Measurements from ENCODE around the gene RANBP17. TPM values are rescaled to one million over a fixed set of nuclear protein-coding genes. Genes with fewer than 3 reads are reported as not detected.

Gene RANBP17
- polyA plus RNA-seq, 1 of the 3 experiments (the other 2 are of a cell fraction), result 6.0 TPM

DNA sequence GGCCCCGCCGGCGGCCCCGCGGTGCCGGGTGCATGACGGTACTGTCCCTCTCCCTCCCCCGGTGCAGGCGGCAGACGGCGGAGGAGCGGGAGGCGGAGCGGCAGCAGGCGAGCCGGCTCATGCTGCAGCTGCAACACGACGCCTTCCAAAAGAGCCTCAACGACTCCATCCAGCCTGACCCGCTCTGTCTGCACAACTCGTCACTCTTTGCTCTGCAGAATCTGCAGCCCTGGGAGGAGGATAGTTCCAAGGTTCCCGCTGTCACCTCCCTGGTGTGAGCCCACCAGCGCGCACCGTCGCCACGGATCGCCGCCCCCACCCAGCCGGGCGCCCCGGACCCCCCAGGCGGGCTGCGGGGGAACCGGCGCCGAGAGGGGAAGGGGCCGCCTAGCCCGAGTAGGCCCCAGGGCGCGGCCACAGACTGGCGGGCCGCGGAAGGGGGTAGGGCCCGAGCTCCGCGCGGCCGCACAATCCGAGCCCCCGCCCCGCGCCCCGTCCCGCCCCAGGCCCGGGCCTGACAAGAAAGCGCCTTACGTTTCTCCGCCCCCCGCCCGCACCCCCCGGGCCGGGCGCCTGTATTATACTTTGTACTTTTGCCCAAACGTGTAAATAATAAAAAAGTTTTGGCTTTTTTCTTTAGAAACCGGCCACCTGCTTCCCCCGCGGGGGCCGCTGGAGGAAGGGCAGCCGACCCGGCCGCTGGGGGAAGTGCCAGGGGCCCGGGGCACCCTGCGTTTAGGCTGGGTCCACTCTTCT lies 449.7 kb downstream of the RANBP17 start:
- H3K4me1 ChIP-seq (ENCODE audit: control insufficient read depth in 1 of 2, insufficient read depth in 2 of 2, low read depth in 1 of 2, low read length in 1 of 2), result peaks cover 0 to 31% of the 10 kb centered on the region in 2 experiments; a peak in 1 of 4 replicates
- H3K9me2 ChIP-seq, result no peaks in the 10 kb centered on the region
- no peaks in the 10 kb centered on the region for H3F3A ChIP-seq (replicated peaks; ENCODE audit: insufficient read depth)
- no peak overlapping the region for H3K4me3 ChIP-seq (ENCODE audit: low read depth in 2 of 2, low read length in 1 of 2)
- ChIA-PET POLR2A (no interaction called here), CTCF (interaction anchor here (0.9 kb wide), 1 partner anchor 567 kb away, joined by 3 read pairs; no protein-coding TSS in a partner anchor)
- H3K9ac ChIP-seq, result no peak overlapping the region
- TF ChIP-seq RFX5 (IDR thresholded peaks at IDR 0.05; ENCODE audit: low read length), result no peak
- TF ChIP-seq, protein P1, sequence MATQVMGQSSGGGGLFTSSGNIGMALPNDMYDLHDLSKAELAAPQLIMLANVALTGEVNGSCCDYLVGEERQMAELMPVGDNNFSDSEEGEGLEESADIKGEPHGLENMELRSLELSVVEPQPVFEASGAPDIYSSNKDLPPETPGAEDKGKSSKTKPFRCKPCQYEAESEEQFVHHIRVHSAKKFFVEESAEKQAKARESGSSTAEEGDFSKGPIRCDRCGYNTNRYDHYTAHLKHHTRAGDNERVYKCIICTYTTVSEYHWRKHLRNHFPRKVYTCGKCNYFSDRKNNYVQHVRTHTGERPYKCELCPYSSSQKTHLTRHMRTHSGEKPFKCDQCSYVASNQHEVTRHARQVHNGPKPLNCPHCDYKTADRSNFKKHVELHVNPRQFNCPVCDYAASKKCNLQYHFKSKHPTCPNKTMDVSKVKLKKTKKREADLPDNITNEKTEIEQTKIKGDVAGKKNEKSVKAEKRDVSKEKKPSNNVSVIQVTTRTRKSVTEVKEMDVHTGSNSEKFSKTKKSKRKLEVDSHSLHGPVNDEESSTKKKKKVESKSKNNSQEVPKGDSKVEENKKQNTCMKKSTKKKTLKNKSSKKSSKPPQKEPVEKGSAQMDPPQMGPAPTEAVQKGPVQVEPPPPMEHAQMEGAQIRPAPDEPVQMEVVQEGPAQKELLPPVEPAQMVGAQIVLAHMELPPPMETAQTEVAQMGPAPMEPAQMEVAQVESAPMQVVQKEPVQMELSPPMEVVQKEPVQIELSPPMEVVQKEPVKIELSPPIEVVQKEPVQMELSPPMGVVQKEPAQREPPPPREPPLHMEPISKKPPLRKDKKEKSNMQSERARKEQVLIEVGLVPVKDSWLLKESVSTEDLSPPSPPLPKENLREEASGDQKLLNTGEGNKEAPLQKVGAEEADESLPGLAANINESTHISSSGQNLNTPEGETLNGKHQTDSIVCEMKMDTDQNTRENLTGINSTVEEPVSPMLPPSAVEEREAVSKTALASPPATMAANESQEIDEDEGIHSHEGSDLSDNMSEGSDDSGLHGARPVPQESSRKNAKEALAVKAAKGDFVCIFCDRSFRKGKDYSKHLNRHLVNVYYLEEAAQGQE (IDR thresholded peaks at IDR 0.05; ENCODE audit: low read depth, low read length), result no peak
- TF ChIP-seq, protein P2, sequence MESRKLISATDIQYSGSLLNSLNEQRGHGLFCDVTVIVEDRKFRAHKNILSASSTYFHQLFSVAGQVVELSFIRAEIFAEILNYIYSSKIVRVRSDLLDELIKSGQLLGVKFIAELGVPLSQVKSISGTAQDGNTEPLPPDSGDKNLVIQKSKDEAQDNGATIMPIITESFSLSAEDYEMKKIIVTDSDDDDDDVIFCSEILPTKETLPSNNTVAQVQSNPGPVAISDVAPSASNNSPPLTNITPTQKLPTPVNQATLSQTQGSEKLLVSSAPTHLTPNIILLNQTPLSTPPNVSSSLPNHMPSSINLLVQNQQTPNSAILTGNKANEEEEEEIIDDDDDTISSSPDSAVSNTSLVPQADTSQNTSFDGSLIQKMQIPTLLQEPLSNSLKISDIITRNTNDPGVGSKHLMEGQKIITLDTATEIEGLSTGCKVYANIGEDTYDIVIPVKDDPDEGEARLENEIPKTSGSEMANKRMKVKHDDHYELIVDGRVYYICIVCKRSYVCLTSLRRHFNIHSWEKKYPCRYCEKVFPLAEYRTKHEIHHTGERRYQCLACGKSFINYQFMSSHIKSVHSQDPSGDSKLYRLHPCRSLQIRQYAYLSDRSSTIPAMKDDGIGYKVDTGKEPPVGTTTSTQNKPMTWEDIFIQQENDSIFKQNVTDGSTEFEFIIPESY (IDR thresholded peaks at IDR 0.05; ENCODE audit: borderline replicate concordance, low read depth), result no peak
- TF ChIP-seq EZH2phosphoT487 (IDR thresholded peaks at IDR 0.05; ENCODE audit: borderline replicate concordance, low read depth), result no peak
- H3K79me2 ChIP-seq (ENCODE audit: insufficient read depth), result peaks cover 8% of the 10 kb centered on the region; the same call in 1 of the 2 replicates
- H3K27me3 ChIP-seq (ENCODE audit: insufficient read depth), result no peaks in the 10 kb centered on the region; the same call in 1 of the 2 replicates
- WGBS (ENCODE audit: low lambda C conversion rate), result 94% methylated on average over 52 of the region's 74 CpGs
- no peak overlapping the region for H3K4me2 ChIP-seq
- no peaks in the 10 kb centered on the region for H3K36me3 ChIP-seq (replicated peaks in 1 of 2; ENCODE audit: control insufficient read depth in 1 of 2, insufficient read depth in 2 of 2, low read length in 1 of 2)
- no peaks in the 10 kb centered on the region for H3K9me3 ChIP-seq
- H3K27ac ChIP-seq (ENCODE audit: low read depth in 2 of 2, low read length in 1 of 2), result no peak overlapping the region
- H4K20me1 ChIP-seq (ENCODE audit: insufficient read depth), result no peaks in the 10 kb centered on the region
- H2AFZ ChIP-seq (ENCODE audit: low read depth), result no peak overlapping the region
- no peak for DNase-seq

DNA sequence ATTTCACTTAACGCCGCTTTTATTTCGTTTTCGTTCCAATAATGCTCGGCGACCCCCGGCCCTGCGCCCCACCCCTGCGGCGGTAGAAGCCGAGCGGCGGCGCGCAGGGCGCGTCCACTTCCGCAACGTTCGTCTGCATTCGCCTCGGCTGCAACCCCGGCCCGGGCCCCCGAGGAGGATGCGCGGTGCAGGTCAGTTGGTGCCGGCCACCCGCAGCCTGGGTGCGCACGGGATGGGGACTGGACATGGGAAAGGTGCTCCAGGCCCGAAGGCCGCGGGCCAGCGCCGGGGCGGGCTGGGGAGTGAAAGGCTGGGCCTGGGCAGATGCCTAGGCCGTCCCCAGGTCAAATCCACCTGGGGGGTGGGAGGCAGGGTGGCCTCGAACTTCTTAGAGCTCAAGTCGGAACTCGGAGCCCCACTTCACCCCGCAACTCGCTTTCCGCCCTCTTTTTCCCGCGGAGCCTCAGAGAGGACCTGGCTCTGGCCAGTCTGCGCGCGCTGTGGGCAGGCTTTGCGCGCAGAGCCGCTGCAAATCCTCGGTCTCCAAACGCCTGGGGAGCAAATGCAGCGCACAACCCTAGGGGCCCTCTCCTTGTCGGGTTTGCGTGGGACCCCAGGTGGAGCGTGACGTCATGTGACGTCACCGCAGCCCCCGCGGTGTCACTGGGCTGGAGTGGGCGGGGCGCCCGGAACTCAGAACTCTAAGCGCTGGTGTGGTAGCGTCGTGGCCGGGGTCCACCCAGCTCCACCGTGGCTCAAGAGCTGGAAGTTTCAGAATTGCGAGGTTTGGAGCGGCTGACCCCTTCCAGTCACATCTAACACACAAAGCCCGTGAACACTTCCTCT lies 450.5 kb downstream of the RANBP17 start:
- DNase-seq, result no peak
- CTCF ChIA-PET, result interaction anchor here (0.9 kb wide), 1 partner anchor 567 kb away, joined by 3 read pairs; no protein-coding TSS in a partner anchor

More for the DNA sequence above, 450.5 kb downstream of the RANBP17 start:
- Histone ChIP-seq H3K9me2 (no peaks in the 10 kb centered on the region), H3K4me3 (ENCODE audit: low read depth in 2 of 2, low read length in 1 of 2) (no peak overlapping the region; a peak in 1 of 4 replicates), H3K9ac (no peak overlapping the region), H3K9me3 (no peaks in the 10 kb centered on the region), H3K4me2 (no peak overlapping the region), H3K36me3 (replicated peaks in 1 of 2; ENCODE audit: control insufficient read depth in 1 of 2, insufficient read depth in 2 of 2, low read length in 1 of 2) (no peaks in the 10 kb centered on the region), H3K4me1 (ENCODE audit: control insufficient read depth in 1 of 2, insufficient read depth in 2 of 2, low read depth in 1 of 2, low read length in 1 of 2) (peaks cover 0 to 30% of the 10 kb centered on the region in 2 experiments; a peak in 1 of 4 replicates), H3F3A (replicated peaks; ENCODE audit: insufficient read depth) (no peaks in the 10 kb centered on the region), H3K27ac (ENCODE audit: low read depth in 2 of 2, low read length in 1 of 2) (no peak overlapping the region; a peak in 1 of 4 replicates), H4K20me1 (ENCODE audit: insufficient read depth) (no peaks in the 10 kb centered on the region), H3K79me2 (ENCODE audit: insufficient read depth) (peaks cover 8% of the 10 kb centered on the region; the same call in 1 of the 2 replicates), H3K27me3 (ENCODE audit: insufficient read depth) (no peaks in the 10 kb centered on the region; the same call in 1 of the 2 replicates), H2AFZ (ENCODE audit: low read depth) (no peak overlapping the region)
- POLR2A ChIA-PET, result no interaction called here
- 93% methylated on average over 59 of the region's 74 CpGs for WGBS (ENCODE audit: low lambda C conversion rate)
- TF ChIP-seq RCOR1 (IDR thresholded peaks at IDR 0.05; ENCODE audit: low read length), result no peak
- no peak for TF ChIP-seq TCF12 (IDR thresholded peaks at IDR 0.05)
- TF ChIP-seq SIN3A (IDR thresholded peaks at IDR 0.05; ENCODE audit: borderline replicate concordance, low read depth, low read length), result no peak
- TF ChIP-seq, protein P3, sequence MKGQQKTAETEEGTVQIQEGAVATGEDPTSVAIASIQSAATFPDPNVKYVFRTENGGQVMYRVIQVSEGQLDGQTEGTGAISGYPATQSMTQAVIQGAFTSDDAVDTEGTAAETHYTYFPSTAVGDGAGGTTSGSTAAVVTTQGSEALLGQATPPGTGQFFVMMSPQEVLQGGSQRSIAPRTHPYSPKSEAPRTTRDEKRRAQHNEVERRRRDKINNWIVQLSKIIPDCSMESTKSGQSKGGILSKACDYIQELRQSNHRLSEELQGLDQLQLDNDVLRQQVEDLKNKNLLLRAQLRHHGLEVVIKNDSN (IDR thresholded peaks at IDR 0.05; ENCODE audit: borderline replicate concordance, low read depth), result no peak
- TF ChIP-seq NFIC (IDR thresholded peaks at IDR 0.05; ENCODE audit: borderline replicate concordance), result no peak
- TF ChIP-seq, protein P4, sequence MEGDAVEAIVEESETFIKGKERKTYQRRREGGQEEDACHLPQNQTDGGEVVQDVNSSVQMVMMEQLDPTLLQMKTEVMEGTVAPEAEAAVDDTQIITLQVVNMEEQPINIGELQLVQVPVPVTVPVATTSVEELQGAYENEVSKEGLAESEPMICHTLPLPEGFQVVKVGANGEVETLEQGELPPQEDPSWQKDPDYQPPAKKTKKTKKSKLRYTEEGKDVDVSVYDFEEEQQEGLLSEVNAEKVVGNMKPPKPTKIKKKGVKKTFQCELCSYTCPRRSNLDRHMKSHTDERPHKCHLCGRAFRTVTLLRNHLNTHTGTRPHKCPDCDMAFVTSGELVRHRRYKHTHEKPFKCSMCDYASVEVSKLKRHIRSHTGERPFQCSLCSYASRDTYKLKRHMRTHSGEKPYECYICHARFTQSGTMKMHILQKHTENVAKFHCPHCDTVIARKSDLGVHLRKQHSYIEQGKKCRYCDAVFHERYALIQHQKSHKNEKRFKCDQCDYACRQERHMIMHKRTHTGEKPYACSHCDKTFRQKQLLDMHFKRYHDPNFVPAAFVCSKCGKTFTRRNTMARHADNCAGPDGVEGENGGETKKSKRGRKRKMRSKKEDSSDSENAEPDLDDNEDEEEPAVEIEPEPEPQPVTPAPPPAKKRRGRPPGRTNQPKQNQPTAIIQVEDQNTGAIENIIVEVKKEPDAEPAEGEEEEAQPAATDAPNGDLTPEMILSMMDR (IDR thresholded peaks at IDR 0.05), result no peak
- TF ChIP-seq YY1 (IDR thresholded peaks at IDR 0.05; ENCODE audit: low read depth), result no peak
- TF ChIP-seq GABPA (IDR thresholded peaks at IDR 0.05; ENCODE audit: low read depth), result no peak

All from SK-N-SH (cell line).